Measurements from ENCODE around the gene HILPDA.

HILPDA gene, protein sequence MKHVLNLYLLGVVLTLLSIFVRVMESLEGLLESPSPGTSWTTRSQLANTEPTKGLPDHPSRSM

GRCh38 chr7:128455543-128456254 lies at the start of gene HILPDA:
TSS of gene HILPDA (plus strand) at chr7:128455878. CDS start at chr7:128457269, 1,391 bp downstream.
- peak; percentile 64 for DNase-seq (ENCODE audit: low read depth)

DNA sequence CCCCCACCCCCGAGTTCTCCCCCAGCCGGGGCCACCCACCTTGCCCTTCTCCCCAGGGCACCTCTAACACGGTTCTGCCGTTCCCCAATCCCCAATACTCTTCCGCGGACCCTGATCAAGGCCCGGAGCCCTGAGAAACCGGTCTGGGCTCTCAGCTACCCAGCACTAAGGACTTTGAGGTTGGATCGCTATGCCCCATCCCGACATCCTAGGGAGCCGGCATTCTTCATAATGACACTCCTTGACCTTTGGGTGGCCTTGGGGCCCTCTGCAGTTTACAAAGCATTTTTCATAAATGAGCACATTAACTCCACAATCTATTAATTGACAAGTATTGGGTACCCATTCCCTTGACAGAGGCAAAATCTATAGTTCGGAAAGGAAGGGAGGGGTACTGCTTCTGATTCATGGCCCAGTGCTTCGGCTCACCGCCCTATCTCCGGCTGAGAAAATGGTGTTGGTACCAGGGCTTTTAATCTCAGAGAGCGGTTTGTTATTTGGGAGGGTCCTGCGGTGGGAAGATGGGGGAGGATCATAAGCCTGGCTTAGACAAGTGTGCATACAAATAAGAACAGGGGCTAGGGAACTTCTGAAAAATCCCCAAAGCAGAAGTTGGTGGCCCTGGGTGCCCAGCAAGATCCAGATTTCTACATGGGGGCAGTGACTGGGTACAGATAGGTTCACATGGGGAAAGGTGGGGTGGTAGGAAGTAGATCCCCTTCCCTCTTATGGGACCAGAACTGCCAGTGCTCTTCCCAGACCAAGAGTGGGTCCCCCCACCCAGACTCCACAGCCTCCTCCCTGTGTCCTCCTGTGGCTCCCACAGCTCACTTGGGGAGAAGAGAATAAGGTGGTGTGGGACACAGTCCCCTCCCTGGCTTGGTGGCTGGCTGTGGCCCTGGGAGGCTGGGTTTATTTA lies 49.1 kb upstream of the HILPDA start:
- DNase-seq (ENCODE audit: low read depth), result no peak

GRCh38 chr7:128407233-128407589 lies 48.5 kb upstream of the HILPDA start:
- no peak for DNase-seq (ENCODE audit: low read depth)

DNA sequence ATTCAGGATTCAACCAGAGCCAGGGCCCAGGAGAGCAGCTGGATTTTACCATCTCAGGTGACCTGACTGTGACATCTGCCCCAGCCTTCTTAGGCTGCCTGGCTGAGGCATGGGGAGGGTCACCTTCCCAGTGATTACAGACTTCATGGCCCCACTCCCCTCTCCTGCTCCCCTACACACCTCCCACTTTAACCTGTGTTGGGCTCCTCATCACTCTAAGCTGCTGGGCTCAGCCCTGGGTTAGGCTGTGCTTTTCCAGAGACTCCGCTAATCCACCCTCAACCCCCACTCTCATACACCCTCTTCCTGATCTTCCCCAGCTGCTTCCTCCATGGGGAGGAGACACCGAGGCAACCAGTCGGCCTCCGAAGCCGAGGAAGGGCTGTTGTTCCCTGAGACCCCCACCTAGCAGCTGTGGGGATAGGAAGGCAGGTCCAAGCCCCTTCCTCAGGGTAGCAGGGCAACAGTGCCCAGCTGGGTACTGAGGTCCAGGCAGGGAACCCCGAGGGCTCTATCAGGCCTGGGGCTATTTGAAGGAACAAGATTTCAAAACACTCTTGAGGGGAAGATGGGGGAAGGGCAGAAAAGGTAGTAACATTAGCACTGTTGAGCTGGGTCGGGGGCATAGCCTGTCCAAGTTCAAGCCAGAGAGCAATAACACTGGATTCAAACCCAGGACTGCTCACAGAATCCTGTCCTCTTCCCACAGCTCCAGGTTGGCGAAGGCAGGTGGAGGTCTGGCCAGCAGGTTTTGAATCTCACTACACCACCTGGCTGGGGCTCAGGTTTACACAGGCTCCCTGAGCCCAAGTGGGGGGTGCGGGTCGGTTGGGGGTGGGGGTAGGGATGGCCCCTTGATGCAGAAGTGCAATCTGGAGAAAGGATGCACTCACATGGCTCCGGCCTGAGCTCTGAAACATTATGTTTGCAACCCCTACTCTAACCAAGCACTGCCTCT lies 47.6 kb upstream of the HILPDA start:
- DNase-seq (ENCODE audit: low read depth), result no peak

DNA sequence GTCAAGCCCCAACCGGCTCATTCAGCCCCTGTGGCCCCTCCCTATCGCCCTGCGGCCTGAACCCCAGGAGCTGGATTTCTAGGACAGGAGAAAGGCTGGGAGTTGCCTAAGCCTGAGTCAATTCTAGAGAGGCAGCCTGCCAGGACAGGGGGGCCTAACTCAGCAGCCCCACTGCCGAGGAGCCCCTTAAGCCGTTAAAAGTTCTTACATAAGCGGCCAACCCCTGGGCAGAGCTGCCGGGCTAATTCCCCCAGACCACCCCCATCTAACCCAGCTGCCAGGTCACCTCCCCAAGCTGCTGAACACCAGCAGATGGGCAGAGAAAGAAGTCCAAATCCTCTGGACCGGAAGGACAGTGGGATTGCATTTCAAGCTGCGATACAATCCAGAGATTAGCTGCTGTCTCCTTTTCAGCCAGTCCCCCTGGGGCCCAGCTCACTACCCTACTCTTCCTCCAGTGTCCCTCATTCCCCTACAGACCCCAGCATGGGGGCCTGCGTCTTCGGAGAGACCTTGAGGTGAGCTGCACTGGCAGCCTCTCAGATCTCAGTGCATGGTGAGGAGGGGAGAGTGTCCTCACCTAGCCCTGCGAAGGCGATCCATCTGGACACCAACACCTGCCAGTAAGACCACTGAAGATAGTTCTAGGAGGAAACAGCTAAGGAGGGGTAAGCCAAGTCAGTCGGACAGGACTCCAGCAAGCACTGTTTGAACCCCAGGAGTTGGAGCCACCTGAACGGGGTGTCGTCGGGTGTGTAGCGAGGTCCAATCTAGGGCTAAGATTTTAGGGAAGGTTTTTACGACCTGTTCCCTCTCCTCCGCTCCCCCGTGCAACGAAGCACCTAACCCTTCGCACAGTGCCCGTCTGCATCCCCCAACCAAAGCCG lies 46.7 kb upstream of the HILPDA start:
- DNase-seq (ENCODE audit: low read depth), result no peak

GRCh38 chr7:128409596-128410450 lies 45.9 kb upstream of the HILPDA start, which contains the start of gene IMPDH1:
TSS of gene IMPDH1 (minus strand) at chr7:128409982. CDS start at chr7:128409901, 81 bp downstream.
- DNase-seq (ENCODE audit: low read depth), result no peak

- DNase-seq (ENCODE audit: low read depth), result no peak
Observed at GRCh38 chr7:128410451-128410753, 45.3 kb upstream of the HILPDA start.

- no peak for DNase-seq (ENCODE audit: low read depth)
Observed at GRCh38 chr7:128415217-128415785, 40.4 kb upstream of the HILPDA start.

GRCh38 chr7:128417071-128417470 lies 38.6 kb upstream of the HILPDA start:
- no peak for DNase-seq (ENCODE audit: low read depth)

DNA sequence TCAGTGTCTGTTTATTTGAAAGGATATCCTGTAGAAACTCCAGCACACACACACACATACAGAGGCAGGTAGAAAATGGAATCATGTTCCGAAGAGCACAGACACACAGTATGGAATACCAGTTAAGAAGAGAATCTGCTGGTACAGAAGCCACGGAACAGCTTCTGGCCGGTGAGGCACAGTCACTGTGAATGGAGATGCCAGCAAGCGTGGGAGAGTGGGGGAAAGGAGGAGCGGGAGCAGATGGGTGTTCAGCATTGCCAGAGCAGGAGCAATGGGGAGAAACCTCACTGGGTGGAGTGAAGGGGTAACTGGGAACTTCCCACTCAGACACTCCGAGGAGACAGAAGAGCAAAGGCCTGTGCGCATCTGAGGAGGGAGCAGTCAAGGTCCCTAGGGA lies 36.4 kb upstream of the HILPDA start:
- no peak for DNase-seq (ENCODE audit: low read depth)

DNA sequence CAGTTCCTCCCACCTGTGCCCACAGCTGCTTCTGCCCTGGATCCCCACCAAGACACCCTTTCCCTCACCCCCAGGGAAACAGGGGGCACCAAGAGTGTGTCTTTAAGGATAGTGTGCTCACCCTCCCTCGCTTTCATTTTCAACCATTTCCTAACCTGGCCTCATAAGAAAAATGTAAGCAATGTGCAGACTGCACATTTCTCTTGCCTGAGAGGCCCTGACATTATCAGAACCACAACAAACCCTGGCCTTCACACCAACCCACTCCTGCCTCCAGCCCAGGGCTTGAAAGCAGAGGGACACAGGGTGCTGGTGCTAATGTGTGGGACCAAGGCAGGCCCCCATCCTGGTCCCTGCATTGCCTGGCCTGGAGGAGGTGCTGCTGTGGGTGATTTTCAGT lies 34.9 kb upstream of the HILPDA start:
- no peak for DNase-seq (ENCODE audit: low read depth)

DNA sequence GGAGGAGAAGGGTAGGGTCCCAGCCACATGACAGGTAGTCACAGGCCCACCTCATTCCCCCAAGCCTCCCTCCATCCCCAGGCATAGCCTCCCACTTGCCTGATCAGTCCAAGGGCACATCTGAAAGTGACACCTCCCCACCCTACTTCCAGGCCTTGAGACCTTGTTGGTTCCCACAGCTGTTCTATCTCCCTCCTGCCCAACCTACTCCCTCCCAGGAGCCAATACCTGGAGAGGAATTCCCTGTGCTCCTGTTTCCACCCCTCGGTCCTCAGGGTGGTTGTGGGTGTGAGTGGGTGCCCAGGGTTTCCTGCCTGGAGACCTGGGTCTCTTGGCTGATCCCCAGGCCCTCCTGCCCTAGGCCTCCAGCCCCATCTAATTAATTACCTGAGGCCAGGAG lies 34.3 kb upstream of the HILPDA start:
- no peak for DNase-seq (ENCODE audit: low read depth)

DNA sequence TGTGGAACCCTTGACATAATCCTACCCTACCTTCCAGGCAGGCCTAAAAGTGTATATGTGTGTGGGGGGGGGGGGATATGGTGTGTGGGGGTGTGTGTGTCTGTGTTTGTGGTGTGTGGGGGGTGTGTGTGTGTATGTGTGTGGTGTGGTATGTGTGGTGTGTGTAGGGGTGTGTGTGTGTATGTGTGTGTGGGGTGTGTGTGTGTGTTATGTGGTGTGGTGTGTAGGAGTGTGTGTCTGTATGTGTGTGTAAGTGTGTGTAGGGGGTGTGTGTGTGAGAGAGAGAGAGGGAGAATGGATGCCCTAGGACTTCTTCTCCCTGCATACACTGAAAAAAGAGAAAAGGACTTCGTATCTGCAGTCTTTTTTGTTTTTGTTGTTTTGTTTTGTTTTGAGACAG lies 33.6 kb upstream of the HILPDA start:
- no peak for DNase-seq (ENCODE audit: low read depth)

DNA sequence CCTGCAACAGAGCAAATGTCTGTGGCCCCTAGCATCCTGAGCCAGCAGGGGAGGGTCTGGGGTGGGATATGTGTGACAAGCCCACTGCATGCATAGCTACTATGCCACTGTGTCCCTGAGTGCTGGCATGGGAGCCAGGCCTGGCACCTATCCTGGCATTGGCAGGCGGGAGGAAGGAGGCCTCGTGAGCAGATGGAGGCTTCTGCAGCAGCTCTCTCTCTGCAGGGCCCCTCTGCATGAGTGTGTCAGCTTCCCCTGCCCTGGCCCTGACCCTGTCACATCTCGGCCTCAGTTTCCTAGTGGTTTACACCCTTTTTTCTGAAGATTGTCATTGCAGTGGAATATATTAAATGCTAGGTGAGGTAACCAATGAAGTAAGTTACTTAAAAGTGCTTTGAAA lies 32.8 kb upstream of the HILPDA start:
- no peak for DNase-seq (ENCODE audit: low read depth)

- DNase-seq (ENCODE audit: low read depth), result no peak
Observed at GRCh38 chr7:128424686-128425275, 30.9 kb upstream of the HILPDA start.

DNA sequence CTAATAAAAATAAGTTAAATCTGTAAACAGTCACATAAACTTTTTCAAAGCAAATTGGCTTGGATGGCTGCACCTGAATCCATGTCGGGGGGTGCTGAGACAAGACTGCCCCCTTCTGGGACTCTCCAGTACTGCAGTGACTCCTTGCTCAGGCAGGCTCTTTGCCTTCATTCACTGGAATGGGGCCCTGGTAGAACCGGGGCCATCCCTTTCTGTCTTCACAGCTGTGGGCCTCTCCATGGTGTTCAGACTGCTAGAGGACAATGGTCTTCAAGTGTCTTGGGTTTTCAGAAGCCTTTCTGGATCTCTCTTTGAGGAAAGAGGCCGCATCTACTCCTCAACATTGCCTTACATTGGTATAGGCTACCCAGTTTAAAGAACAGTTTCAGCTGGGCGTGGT lies 29.8 kb upstream of the HILPDA start:
- no peak for DNase-seq (ENCODE audit: low read depth)

GRCh38 chr7:128427289-128427891 lies 28.3 kb upstream of the HILPDA start:
- DNase-seq (ENCODE audit: low read depth), result no peak

DNA sequence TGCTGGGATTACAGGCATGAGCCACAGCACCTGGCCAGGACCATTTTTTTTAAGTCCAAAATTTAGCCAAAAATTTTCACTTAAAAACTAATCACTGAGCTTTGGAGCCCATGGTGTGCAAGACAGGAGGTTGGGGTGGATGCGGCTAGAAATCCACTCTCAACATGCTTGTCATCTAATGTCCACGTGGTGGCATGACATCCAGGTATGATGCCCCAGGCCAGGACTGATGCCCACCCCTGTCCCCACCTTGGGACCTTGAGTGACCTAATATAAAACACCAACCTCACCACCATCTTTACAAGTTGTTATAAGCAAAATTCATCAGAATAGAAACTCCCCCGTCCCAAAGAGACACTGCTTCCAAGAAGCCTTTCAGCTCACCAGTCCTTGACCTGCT lies 25.5 kb upstream of the HILPDA start:
- no peak for DNase-seq (ENCODE audit: low read depth)

- DNase-seq (ENCODE audit: low read depth), result no peak
Observed at GRCh38 chr7:128431221-128431620, 24.5 kb upstream of the HILPDA start.

Data from CMK (cell line).